ENCODE measurements around the gene SFTPB. TPM values are rescaled to one million over a fixed set of nuclear protein-coding genes. Genes with fewer than 3 reads are reported as not detected.
"Not testable (repeated sequence)": the region's sequence is repeated elsewhere in the genome, so short reads cannot be mapped to it uniquely, and the experiment has no call there.

Gene SFTPB
- total RNA-seq, 4 donors from 2014 or later: not detected

GRCh38 chr2:85660725-85661124 lies 7.3 kb downstream of the SFTPB start:
- intact Hi-C loops (cut with DNase I; ENCODE audit: low total_unique reads): no loop called here
- no peak for DNase-seq (ENCODE audit: low spot score in 2 of 2)
- H3K4me3 ChIP-seq (ENCODE audit: low read depth, poor library complexity, severe bottlenecking): no peak overlapping the region
- TF ChIP-seq CTCF (IDR thresholded peaks at IDR 0.05): no peak
- no peak for TF ChIP-seq POLR2A (IDR thresholded peaks at IDR 0.05)
- 84 to 88% methylated on average over 6 to 7 of the region's 7 CpGs for WGBS, 2 donors

DNA sequence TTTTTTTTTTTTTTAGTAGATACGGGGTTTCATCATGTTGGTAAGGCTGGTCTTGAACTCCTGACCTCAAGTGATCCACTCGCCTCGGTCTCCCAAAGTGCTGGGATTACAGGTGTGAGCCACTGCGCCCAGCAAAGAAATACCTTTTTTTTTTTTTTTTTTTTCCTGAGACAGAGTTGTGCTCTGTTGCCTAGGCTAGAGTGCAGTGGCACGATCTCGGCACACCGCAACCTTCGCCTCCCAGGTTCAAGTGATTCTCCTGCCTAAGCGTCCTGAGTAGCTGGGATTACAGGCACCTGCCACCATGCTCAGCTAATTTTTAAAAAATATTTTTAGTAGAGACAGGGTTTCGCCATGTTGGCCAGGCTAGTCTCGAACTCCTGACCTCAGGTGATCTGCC lies 7.7 kb downstream of the SFTPB start:
- 97 to 99% methylated on average over 11 of the region's 11 CpGs for WGBS, 2 donors
- DNase-seq (ENCODE audit: low spot score in 2 of 2); intact Hi-C loops (cut with DNase I; ENCODE audit: low total_unique reads); H3K4me3 ChIP-seq (ENCODE audit: low read depth, poor library complexity, severe bottlenecking): not testable (repeated sequence)

- H3K4me3 ChIP-seq (ENCODE audit: low read depth, poor library complexity, severe bottlenecking): no peak overlapping the region
- DNase-seq (ENCODE audit: low spot score in 2 of 2): no peak
- intact Hi-C loops (cut with DNase I; ENCODE audit: low total_unique reads): no loop called here
- TF ChIP-seq POLR2A (IDR thresholded peaks at IDR 0.05) (no peak), CTCF (IDR thresholded peaks at IDR 0.05) (no peak)
- WGBS, 2 donors: 93 to 95% methylated on average over 11 to 13 of the region's 13 CpGs
Observed at GRCh38 chr2:85659324-85659981, 8.5 kb downstream of the SFTPB start.

DNA sequence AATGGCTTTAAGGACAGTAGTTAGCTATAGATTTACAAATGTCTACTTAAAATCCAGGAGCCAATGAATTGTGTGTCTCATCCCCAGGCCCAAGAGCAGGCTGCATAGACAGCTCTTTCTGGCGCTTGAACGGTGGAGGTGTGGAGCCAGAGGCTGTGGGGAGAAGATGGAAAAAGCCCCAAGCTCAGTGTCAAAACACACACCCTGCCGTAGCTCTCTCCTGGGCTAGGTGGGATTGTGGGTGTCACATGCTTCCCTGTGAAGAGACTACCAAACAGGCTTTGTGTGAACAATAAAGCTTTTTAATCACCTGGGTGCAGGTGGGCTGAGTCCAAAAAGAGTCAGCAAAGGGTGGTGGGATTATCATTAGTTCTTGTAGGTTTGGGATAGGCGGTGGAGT lies 10.6 kb downstream of the SFTPB start:
- DNase-seq (ENCODE audit: low spot score in 2 of 2); intact Hi-C loops (cut with DNase I; ENCODE audit: low total_unique reads); H3K4me3 ChIP-seq (ENCODE audit: low read depth, poor library complexity, severe bottlenecking): not testable (repeated sequence)
- 88 to 93% methylated on average over 4 of the region's 4 CpGs for WGBS, 2 donors

DNA sequence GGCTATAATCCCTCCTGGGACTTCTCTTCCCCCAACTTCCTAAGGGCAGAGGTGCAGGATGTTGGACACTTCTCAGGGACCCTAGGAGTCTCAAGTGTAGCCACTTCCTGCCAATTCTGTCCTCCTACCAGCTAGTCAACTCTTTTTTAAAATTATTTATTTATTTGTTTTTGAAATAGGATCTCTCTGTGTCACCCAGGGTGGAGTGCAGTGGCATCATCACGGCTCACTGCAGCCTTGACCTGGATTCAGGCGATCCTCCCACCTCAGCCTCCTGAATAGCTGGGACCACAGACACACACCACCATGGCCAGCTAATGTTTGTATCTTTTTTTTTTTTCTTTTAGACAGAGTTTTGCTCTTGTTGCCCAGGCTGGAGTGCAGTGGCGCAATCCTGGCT lies 11.5 kb downstream of the SFTPB start:
- no peak overlapping the region for H3K4me3 ChIP-seq (ENCODE audit: low read depth, poor library complexity, severe bottlenecking)
- intact Hi-C loops (cut with DNase I; ENCODE audit: low total_unique reads): no loop called here
- DNase-seq (ENCODE audit: low spot score in 2 of 2): no peak
- TF ChIP-seq POLR2A (IDR thresholded peaks at IDR 0.05): no peak
- no peak for TF ChIP-seq CTCF (IDR thresholded peaks at IDR 0.05)
- 84 to 89% methylated on average over 3 of the region's 3 CpGs for WGBS, 2 donors

GRCh38 chr2:85655961-85656417 lies 12.0 kb downstream of the SFTPB start:
- no peak for DNase-seq (ENCODE audit: low spot score in 2 of 2)
- no peak overlapping the region for H3K4me3 ChIP-seq (ENCODE audit: low read depth, poor library complexity, severe bottlenecking)
- no peak for TF ChIP-seq POLR2A (IDR thresholded peaks at IDR 0.05)
- no peak for TF ChIP-seq CTCF (IDR thresholded peaks at IDR 0.05)
- 78 to 81% methylated on average over 7 of the region's 7 CpGs for WGBS, 2 donors
- intact Hi-C loops (cut with DNase I; ENCODE audit: low total_unique reads): no loop called here

DNA sequence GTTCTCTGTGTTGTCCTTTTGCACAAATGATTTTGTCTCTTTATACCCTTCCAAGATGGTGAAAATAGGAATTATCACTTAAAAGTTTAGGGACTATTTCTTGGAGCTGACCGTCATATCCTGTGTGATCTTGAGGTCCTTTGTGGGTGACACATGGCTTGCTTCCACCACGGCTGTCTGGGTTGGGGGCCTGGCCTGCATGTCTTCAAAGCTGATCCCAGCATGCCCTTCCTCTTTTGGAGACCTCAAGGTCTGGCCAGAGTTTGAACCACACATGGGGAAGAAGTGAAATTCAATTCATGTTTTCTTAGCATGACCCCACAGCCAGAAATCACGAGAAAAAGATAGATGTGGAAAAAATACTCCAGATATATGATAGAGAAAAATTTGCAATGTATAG lies 14.0 kb downstream of the SFTPB start:
- H3K4me3 ChIP-seq (ENCODE audit: low read depth, poor library complexity, severe bottlenecking): no peak overlapping the region
- TF ChIP-seq CTCF (IDR thresholded peaks at IDR 0.05): no peak
- no peak for TF ChIP-seq POLR2A (IDR thresholded peaks at IDR 0.05)
- intact Hi-C loops (cut with DNase I; ENCODE audit: low total_unique reads): no loop called here
- WGBS, 2 donors: 84 to 86% methylated on average over 3 of the region's 3 CpGs
- DNase-seq (ENCODE audit: low spot score in 2 of 2): no peak
